NB4 (cell line): ENCODE data around the gene POLH.

Experiments used
- CTCF ChIP-seq: IDR thresholded peaks from one replicate; pipeline ENCODE4 v1.5.1; 2012; ENCODE audit warnings: low read depth, low read length
- MAX ChIP-seq: IDR thresholded peaks from 2 replicates; pipeline ENCODE4 v1.6.1; 2011; ENCODE audit warnings: low read depth, low read length
- POLR2A ChIP-seq: IDR thresholded peaks from 2 replicates; pipeline ENCODE4 v1.6.1; 2011; ENCODE audit warnings: mild to moderate bottlenecking; ENCODE audit not compliant: insufficient read length; ENCODE audit errors: extremely low read depth

GRCh38 chr6:43621836-43622180 lies 45.8 kb downstream of the POLH start:
- TF ChIP-seq CTCF (no peak), POLR2A (no peak), MAX (no peak)
